ENCODE results near the gene CDH23. TPM values are rescaled to one million over a fixed set of nuclear protein-coding genes. Genes with fewer than 3 reads are reported as not detected.

The CDH23 gene
- total and polyA plus RNA-seq, 2 donors from 2014 or later: 1.1 to 6.4 TPM

DNA sequence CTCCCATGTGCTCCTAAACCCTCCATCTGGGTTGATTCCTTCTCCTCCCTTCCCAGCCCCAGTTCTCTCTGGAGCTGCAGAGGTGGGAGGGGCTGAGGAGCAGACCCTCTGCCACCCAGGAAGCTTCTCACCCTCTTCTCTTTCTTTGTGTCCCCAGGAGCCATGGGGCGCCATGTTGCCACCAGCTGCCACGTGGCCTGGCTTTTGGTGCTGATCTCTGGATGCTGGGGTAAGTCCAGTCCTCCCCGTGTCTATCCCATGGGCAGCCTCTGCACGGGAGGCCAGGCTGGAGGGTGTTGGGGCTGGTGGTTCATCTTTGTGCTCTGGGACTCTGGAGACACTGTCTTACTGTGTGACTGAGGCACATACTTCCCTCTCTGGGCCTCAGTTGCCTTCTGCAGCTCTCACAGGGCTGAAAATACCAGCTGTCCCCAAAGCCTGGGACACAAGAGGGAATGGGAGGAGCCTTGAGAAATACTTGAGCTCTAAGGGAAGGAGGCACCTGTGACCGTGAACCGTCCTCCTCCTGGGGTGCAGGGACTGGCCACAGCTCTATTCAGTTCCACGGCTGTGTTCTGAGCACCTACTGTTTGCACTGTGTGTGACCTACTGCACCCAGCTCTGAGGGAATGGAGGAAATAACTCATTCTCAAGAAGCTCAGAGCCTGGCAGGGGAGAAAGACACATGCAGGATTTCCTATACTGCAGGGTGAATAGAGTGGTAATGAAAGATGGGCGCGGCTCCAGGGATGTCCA lies 43.1 kb downstream of the CDH23 start:
- H3K9me3 ChIP-seq (ENCODE audit: control insufficient read depth in 2 of 3, insufficient read depth in 1 of 3, low read length in 3 of 3): no peaks in the 10 kb centered on the region
- H3K9ac ChIP-seq (ENCODE audit: low read length in 3 of 3): no peak overlapping the region
- TF ChIP-seq, protein P1, sequence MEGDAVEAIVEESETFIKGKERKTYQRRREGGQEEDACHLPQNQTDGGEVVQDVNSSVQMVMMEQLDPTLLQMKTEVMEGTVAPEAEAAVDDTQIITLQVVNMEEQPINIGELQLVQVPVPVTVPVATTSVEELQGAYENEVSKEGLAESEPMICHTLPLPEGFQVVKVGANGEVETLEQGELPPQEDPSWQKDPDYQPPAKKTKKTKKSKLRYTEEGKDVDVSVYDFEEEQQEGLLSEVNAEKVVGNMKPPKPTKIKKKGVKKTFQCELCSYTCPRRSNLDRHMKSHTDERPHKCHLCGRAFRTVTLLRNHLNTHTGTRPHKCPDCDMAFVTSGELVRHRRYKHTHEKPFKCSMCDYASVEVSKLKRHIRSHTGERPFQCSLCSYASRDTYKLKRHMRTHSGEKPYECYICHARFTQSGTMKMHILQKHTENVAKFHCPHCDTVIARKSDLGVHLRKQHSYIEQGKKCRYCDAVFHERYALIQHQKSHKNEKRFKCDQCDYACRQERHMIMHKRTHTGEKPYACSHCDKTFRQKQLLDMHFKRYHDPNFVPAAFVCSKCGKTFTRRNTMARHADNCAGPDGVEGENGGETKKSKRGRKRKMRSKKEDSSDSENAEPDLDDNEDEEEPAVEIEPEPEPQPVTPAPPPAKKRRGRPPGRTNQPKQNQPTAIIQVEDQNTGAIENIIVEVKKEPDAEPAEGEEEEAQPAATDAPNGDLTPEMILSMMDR (IDR thresholded peaks at IDR 0.05; ENCODE audit: borderline replicate concordance, extremely low read depth, insufficient read depth): no peak
- H3K27ac ChIP-seq (ENCODE audit: low read depth in 2 of 2, low read length in 2 of 2): no peak overlapping the region
- DNase-seq: no peak
- no peaks in the 10 kb centered on the region for H3K27me3 ChIP-seq (ENCODE audit: control insufficient read depth, insufficient read depth, low read length)
- peaks cover 0 to 3% (median 0%) of the 10 kb centered on the region in 3 donors for H3K4me1 ChIP-seq (ENCODE audit: control insufficient read depth in 2 of 3, insufficient read depth in 2 of 3, low read depth in 1 of 3, low read length in 3 of 3)
- intact Hi-C loops (cut with DNase I): no loop called here
- FAIRE-seq: no peak
- H3K36me3 ChIP-seq (ENCODE audit: control insufficient read depth in 2 of 3, insufficient read depth in 3 of 3, low read length in 3 of 3): no peaks in the 10 kb centered on the region
- H3K4me3 ChIP-seq (ENCODE audit: low read length in 3 of 3): no peak overlapping the region

DNA sequence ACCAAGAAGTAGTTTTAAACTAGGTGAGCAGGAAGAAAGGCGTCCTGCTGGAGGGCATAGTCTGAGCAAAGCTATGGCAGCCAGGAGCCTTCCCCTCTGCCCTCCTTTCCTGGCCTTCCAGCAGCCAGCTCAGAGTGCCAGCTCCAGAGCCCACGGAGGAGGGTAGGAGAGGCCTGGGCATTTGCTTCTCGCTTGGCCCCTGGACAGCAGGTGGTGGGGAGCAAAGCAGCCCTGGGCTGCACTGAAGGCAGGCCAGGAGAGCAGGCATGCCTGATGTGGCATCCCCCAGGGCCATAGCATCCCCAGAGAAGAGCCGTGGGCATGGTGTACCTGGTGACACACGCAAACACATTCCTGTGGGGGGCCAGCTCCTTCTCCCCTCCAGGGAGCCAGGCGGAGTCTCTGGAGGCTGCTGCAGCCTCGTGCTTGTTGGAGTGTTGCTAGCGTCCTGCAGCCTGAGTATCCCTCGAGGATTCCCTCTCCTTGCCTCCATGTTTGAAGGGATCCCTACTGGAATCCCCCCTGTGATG lies 43.9 kb downstream of the CDH23 start:
- H3K36me3 ChIP-seq (ENCODE audit: control insufficient read depth in 2 of 3, insufficient read depth in 3 of 3, low read length in 3 of 3): no peaks in the 10 kb centered on the region
- no peak overlapping the region for H3K9ac ChIP-seq (ENCODE audit: low read length in 3 of 3)
- TF ChIP-seq, protein P1 (IDR thresholded peaks at IDR 0.05; ENCODE audit: borderline replicate concordance, extremely low read depth, insufficient read depth): no peak
- intact Hi-C loops (cut with DNase I): no loop called here
- FAIRE-seq: no peak
- peaks cover 0 to 3% (median 0%) of the 10 kb centered on the region in 3 donors for H3K4me1 ChIP-seq (ENCODE audit: control insufficient read depth in 2 of 3, insufficient read depth in 2 of 3, low read depth in 1 of 3, low read length in 3 of 3)
- no peaks in the 10 kb centered on the region for H3K9me3 ChIP-seq (ENCODE audit: control insufficient read depth in 2 of 3, insufficient read depth in 1 of 3, low read length in 3 of 3)
- DNase-seq: no peak
- H3K27ac ChIP-seq (ENCODE audit: low read depth in 2 of 2, low read length in 2 of 2): no peak overlapping the region
- no peak overlapping the region for H3K4me3 ChIP-seq (ENCODE audit: low read length in 3 of 3)
- H3K27me3 ChIP-seq (ENCODE audit: control insufficient read depth, insufficient read depth, low read length): no peaks in the 10 kb centered on the region

DNA sequence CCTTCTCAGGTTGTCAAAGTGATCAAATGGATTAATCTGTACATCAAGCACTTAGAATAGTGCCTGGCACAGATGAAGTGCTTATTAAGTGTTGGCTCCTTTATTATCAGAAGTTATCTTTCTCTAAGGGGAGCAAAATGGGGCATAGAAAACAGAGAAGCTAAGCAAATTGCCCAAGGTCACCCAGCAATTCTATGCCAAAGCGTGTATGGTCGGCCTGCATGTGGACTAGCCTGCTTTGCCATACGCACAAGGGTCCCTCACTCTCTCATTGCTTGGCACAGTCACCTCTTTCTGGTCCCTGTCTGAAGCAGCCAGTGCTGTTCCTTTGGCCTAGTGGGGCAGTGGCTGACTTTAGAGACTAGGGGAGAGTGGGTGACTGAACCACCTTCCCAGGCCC lies 45.3 kb downstream of the CDH23 start:
- FAIRE-seq: no peak
- intact Hi-C loops (cut with DNase I): no loop called here
- Histone ChIP-seq H3K27me3 (ENCODE audit: control insufficient read depth, insufficient read depth, low read length) (no peaks in the 10 kb centered on the region), H3K36me3 (ENCODE audit: control insufficient read depth in 2 of 3, insufficient read depth in 3 of 3, low read length in 3 of 3) (no peaks in the 10 kb centered on the region), H3K9me3 (ENCODE audit: control insufficient read depth in 2 of 3, insufficient read depth in 1 of 3, low read length in 3 of 3) (no peaks in the 10 kb centered on the region), H3K27ac (ENCODE audit: low read depth in 2 of 2, low read length in 2 of 2) (no peak overlapping the region), H3K9ac (ENCODE audit: low read length in 3 of 3) (no peak overlapping the region), H3K4me1 (ENCODE audit: control insufficient read depth in 2 of 3, insufficient read depth in 2 of 3, low read depth in 1 of 3, low read length in 3 of 3) (no peaks in the 10 kb centered on the region), H3K4me3 (ENCODE audit: low read length in 3 of 3) (no peak overlapping the region)
- no peak for DNase-seq
- TF ChIP-seq, protein P1 (IDR thresholded peaks at IDR 0.05; ENCODE audit: borderline replicate concordance, extremely low read depth, insufficient read depth): no peak

Measured in kidney (tissue), 14 donors.